K562 (cell line): ENCODE results near the gene ZNF296. TPM values are rescaled to one million over a fixed set of nuclear protein-coding genes. Genes with fewer than 3 reads are reported as not detected.

Source experiments
- CCNT2 ChIP-seq: IDR thresholded peaks from 2 replicates; pipeline ENCODE4 v1.6.1; 2011; ENCODE audit warnings: borderline replicate concordance, low read depth, mild to moderate bottlenecking, moderate library complexity, mixed read lengths, low read length; ENCODE audit not compliant: insufficient read length; ENCODE audit errors: extremely low read depth
- ETV6 ChIP-seq, 3 experiments: fragments of 150-350 bp in 1 of 3; sonication (generic) in 1 of 3; formaldehyde crosslinking in 1 of 3; IDR thresholded peaks; 2 replicates each; pipeline versions ENCODE4 v1.6.1 to v1.8.0; 2014 to 2022; ENCODE audit warnings: borderline replicate concordance in 2 of 3, low read depth in 2 of 3, antibody characterized with exemption in 1 of 3, low read length in 1 of 3, mild to moderate bottlenecking in 1 of 3, missing genetic modification reagents in 1 of 3
- KDM5B ChIP-seq: fragments of 200-600 bp; sonication (generic); IDR thresholded peaks from 2 replicates; pipeline ENCODE4 v1.6.1; 2012; ENCODE audit warnings: low read depth, mild to moderate bottlenecking, moderate library complexity, low read length, control low read depth, inconsistent platforms; ENCODE audit not compliant: insufficient replicate concordance
- NBN ChIP-seq: fragments of 450-650 bp; IDR thresholded peaks from 2 replicates; pipeline ENCODE4 v1.6.1; 2016; ENCODE audit warnings: low read depth, mild to moderate bottlenecking
- POLR2AphosphoS5 ChIP-seq: IDR thresholded peaks from 2 replicates; pipeline ENCODE4 v1.6.1; 2011; ENCODE audit warnings: mild to moderate bottlenecking, low read depth, low read length, moderate library complexity; ENCODE audit not compliant: control insufficient read depth, insufficient read depth
- RBM39 ChIP-seq: fragments of 200-400 bp; formaldehyde crosslinking; optimal IDR thresholded peaks from 2 replicates; pipeline ENCODE3; 2018; ENCODE audit warnings: low read depth, low read length
- RNF219 ChIP-seq: fragments of 250-450 bp; sonication (Bioruptor Pico); IDR thresholded peaks from 2 replicates; pipeline ENCODE4 v1.5.0; 2022; ENCODE audit warnings: mild to moderate bottlenecking
- SMARCC2 ChIP-seq: fragments of 450-650 bp; IDR thresholded peaks from 2 replicates; pipeline ENCODE4 v1.6.1; 2017; ENCODE audit warnings: antibody characterized with exemption, moderate library complexity, mild to moderate bottlenecking, low read depth
- TAF9B ChIP-seq: fragments of 450-650 bp; IDR thresholded peaks from 2 replicates; pipeline ENCODE4 v1.6.1; 2018; ENCODE audit warnings: mild to moderate bottlenecking; ENCODE audit not compliant: partially characterized antibody
- USF1 ChIP-seq: sonication (generic); formaldehyde crosslinking; IDR thresholded peaks from 2 replicates; pipeline ENCODE4 v1.9.0; 2022; ENCODE audit warnings: mild to moderate bottlenecking, missing genetic modification reagents
- ZBTB1 ChIP-seq: sonication (generic); formaldehyde crosslinking; IDR thresholded peaks from 2 replicates; pipeline ENCODE4 v1.8.1; 2023; ENCODE audit warnings: missing genetic modification reagents, low read depth, mild to moderate bottlenecking, borderline replicate concordance
- ZBTB7A ChIP-seq: IDR thresholded peaks from 2 replicates; pipeline ENCODE4 v1.6.1; 2011; ENCODE audit warnings: low read depth, mild to moderate bottlenecking, low read length, moderate library complexity, borderline replicate concordance; ENCODE audit not compliant: control insufficient read depth
- ZNF24 ChIP-seq: fragments of 450-650 bp; IDR thresholded peaks from 2 replicates; pipeline ENCODE4 v1.6.1; 2016
- ZNF507 ChIP-seq: conservative IDR thresholded peaks from 2 replicates; pipeline ENCODE4 v1.6.1; 2017; ENCODE audit warnings: missing genetic modification characterization, missing compliant biosample characterization
- ZNF780A ChIP-seq: fragments of 250-450 bp; sonication (Bioruptor Pico); IDR thresholded peaks from 2 replicates; pipeline ENCODE4 v1.5.0; 2021; ENCODE audit warnings: mild to moderate bottlenecking
- polyA plus RNA-seq, 8 experiments: library from polyadenylated mRNA; depleted of rRNA in 4 of 8; stranded (reverse) in 5 of 8; unstranded in 3 of 8; fragments of >200 nt; fragmentation: Nextera tagmentation in 2 of 8; fragmentation: Illumina TruSeq in 1 of 8; extraction: Ambion mirVana in 2 of 8; extraction: Trizol in 1 of 8; gene quantifications; 2 replicates each; pipeline versions ENCODE4 v1.2.1 to v1.2.3, GENCODE V29; 2011 to 2014; ENCODE audit warnings: inconsistent platforms in 1 of 8, missing spikeins in 1 of 8
- total RNA-seq, 7 experiments: library from RNA; depleted of rRNA in 6 of 7; stranded (reverse); fragments of >200 nt in 6 of 7; fragmentation: Illumina TruSeq in 2 of 7; extraction: Trizol in 2 of 7; gene quantifications; 2 replicates each; pipeline versions ENCODE4 v1.2.1 to v1.2.3, GENCODE V29; 2011 to 2021; ENCODE audit warnings: low replicate concordance in 1 of 7
- TF ChIP-seq, protein P1 (sequence below): fragments of 450-650 bp; IDR thresholded peaks from 2 replicates; pipeline ENCODE4 v1.6.1; 2017; ENCODE audit warnings: antibody characterized with exemption
- TF ChIP-seq, protein P2 (sequence below): IDR thresholded peaks from 2 replicates; pipeline ENCODE4 v1.6.1; 2011; ENCODE audit not compliant: insufficient read length; ENCODE audit errors: extremely low read depth

The ZNF296 gene
- total and polyA plus RNA-seq, 9 of the 15 experiments (the other 6 are each of a cell fraction or from before 2014, with no cell fraction given), result 0.03 to 8.8 (median 0.47) TPM; not detected in 1

DNA sequence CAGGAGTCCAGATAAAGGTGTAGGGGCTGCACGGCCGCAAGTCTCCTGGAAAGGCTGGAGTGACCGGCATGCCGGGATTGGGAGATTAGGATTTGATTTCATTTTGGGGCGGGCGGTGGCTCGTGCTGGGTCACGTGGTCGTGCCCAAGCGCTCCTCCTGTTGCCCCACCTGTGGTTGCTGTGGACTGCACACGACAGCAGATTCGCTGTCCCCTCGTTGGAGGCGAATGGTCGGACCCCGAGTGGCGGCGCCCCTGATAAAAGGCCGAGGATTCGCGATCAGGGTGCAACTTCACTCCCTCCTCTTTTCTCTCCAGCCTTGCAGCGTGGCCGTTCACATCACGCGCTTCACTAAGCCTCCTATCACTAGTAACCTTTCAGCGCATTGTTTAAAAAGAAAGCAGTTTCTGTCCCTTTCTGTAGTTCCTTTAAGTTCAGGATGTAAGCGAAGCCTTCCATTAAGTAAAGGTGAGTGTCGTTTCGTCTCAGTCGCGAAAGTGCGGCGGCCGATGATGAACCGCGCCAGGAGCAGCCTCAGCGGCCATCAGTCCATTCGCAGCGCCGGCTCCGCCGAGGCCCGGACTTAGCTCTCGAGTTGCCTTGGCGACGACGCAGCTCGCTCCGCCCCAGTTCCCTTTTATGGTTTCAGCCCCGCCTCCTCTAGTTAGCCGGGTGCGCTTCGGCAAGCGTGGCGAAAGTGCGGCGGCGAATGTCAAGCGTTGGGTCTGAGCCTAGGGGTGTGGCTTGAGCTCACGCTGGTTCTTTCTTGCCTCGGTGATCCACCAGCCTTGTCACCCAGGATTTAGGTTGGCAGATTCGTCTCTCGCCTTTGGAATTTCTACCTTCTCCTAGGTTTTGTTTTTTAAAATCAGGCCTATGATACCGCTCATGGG is 15.0 kb upstream of the ZNF296 start (continued):
- TF ChIP-seq, protein P1, sequence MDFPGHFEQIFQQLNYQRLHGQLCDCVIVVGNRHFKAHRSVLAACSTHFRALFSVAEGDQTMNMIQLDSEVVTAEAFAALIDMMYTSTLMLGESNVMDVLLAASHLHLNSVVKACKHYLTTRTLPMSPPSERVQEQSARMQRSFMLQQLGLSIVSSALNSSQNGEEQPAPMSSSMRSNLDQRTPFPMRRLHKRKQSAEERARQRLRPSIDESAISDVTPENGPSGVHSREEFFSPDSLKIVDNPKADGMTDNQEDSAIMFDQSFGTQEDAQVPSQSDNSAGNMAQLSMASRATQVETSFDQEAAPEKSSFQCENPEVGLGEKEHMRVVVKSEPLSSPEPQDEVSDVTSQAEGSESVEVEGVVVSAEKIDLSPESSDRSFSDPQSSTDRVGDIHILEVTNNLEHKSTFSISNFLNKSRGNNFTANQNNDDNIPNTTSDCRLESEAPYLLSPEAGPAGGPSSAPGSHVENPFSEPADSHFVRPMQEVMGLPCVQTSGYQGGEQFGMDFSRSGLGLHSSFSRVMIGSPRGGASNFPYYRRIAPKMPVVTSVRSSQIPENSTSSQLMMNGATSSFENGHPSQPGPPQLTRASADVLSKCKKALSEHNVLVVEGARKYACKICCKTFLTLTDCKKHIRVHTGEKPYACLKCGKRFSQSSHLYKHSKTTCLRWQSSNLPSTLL, result no peak
- TF ChIP-seq ZNF24, result no peak
- no peak for TF ChIP-seq TAF9B
- TF ChIP-seq USF1, result peak; percentile 81
- no peak for TF ChIP-seq ZBTB1
- TF ChIP-seq KDM5B, result peak; percentile 10
- no peak for TF ChIP-seq ZBTB7A
- TF ChIP-seq POLR2AphosphoS5, result peak; percentile 46; the same call in 1 of the 2 replicates
- TF ChIP-seq NBN, result no peak
- no peak for TF ChIP-seq CCNT2
- TF ChIP-seq RNF219, result no peak
- no peak for TF ChIP-seq ZNF780A (CRISPR knock-in tag)
- no peak for TF ChIP-seq SMARCC2
- TF ChIP-seq, protein P2, sequence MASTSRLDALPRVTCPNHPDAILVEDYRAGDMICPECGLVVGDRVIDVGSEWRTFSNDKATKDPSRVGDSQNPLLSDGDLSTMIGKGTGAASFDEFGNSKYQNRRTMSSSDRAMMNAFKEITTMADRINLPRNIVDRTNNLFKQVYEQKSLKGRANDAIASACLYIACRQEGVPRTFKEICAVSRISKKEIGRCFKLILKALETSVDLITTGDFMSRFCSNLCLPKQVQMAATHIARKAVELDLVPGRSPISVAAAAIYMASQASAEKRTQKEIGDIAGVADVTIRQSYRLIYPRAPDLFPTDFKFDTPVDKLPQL, result no peak
- TF ChIP-seq ZNF507 (tag), result no peak
- no peak for TF ChIP-seq RBM39
- no peak for TF ChIP-seq ETV6 (IDR thresholded peaks at IDR 0.05; ENCODE audit: borderline replicate concordance in 1 of 2, low read depth in 2 of 2, low read length in 1 of 2)
- 0 out of 2 replicates have a peak, but pooled peaks have one; percentile 28 for TF ChIP-seq ETV6 (CRISPR knock-in tag; IDR thresholded peaks at IDR 0.05; ENCODE audit: borderline replicate concordance)
